HUES64 (cell line): ENCODE data around the gene ADRM1.

Source experiments
- H3K27ac ChIP-seq: 2 replicates; pipeline ENCODE4 v1.7.0; 2013; ENCODE audit warnings: low read depth, low read length, inconsistent platforms
- H3K27me3 ChIP-seq: 2 replicates; pipeline ENCODE4 v1.6.1; 2013; ENCODE audit warnings: mild to moderate bottlenecking, low read length; ENCODE audit not compliant: insufficient read depth
- H3K36me3 ChIP-seq: 2 replicates; pipeline ENCODE4 v1.6.1; 2013; ENCODE audit warnings: mild to moderate bottlenecking, low read length; ENCODE audit not compliant: insufficient read depth
- H3K4me1 ChIP-seq: 2 replicates; pipeline ENCODE4 v1.6.1; 2013; ENCODE audit warnings: mild to moderate bottlenecking, low read length, moderate library complexity; ENCODE audit not compliant: insufficient read depth
- H3K4me3 ChIP-seq: 2 replicates; pipeline ENCODE4 v1.5.1; 2013; ENCODE audit warnings: mild to moderate bottlenecking, low read length, moderate library complexity
- H3K9ac ChIP-seq: 2 replicates; pipeline ENCODE4 v1.6.1; 2013; ENCODE audit warnings: mild to moderate bottlenecking, low read depth, low read length
- H3K9me3 ChIP-seq: 2 replicates; pipeline ENCODE4 v1.6.1; 2013; ENCODE audit warnings: low read depth, low read length; ENCODE audit not compliant: insufficient read depth
- WGBS: fragments of 150-250, 120-280 bp; methylation state at CpG from one replicate; pipeline ENCODE4 v1.1.7; 2013; ENCODE audit warnings: missing lambda C conversion rate; 5-methylcytosine and 5-hydroxymethylcytosine counted together

ADRM1 gene

DNA sequence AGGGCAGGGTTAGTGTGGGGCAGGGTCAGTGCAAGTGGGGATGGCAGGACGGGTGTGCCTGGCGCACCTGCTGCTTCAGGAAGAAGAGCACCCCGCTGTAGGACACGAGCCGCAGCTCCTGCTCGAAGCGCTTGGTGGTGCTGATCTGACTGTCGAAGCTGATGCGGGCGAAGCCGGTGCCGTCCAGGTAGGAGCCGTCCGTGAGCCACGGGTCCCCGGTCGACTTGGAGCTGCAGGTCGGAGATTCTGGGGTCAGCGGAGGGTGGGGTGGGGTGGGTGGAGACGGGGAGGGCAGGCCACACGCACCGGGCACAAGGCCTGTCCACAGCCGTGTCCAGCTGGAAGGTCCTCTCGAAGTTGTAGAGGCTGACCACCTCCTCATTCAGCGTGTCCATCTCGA, 10.2 kb downstream of the ADRM1 start:
- Histone ChIP-seq H3K4me3 (no peak overlapping the region), H3K9me3 (no peaks in the 10 kb centered on the region; the same call in 1 of the 2 replicates), H3K36me3 (peaks cover 94% of the 10 kb centered on the region), H3K4me1 (no peaks in the 10 kb centered on the region), H3K27ac (no peak overlapping the region), H3K27me3 (no peaks in the 10 kb centered on the region), H3K9ac (no peak overlapping the region)
- 96% methylated on average over 26 of the region's 26 CpGs for WGBS

DNA sequence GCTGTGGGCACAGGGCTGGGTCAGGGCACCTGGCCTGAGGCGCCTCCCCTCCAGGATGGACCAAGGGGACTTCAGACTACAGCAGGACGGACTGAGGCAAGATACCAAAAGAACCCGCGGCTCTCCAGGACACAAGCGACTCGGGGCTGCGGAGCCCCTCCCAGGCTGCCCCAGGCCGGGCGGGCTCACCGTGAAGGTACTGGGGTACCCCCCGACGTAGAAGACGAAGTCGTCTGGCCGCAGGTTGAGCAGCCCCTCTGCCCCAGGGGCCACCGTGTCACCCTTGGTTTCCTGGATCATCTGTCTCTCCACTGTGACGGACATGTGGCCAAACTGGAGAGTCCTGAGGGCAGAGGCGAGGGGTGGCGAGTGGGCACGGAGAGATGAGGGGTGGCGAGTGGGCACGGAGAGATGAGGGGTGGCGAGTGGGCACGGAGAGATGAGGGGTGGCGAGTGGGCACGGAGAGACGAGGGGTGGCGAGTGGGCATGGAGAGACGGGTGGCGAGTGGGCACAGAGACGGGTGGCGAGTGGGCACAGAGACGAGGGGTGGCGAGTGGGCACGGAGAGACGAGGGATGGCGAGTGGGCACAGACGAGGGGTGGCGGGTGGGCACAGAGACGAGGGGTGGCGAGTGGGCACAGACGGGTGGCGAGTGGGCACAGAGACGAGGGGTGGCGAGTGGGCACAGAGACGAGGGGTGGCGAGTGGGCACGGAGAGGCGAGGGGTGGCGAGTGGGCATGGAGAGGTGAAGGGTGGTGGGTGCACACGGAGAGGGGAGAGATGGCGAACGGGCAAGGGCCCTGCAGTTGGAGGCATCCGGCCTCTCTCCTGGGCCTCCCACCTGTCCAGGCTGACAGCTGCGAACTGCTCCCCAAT, 10.9 kb downstream of the ADRM1 start:
- H3K27ac ChIP-seq: no peak overlapping the region
- no peak overlapping the region for H3K9ac ChIP-seq
- H3K36me3 ChIP-seq: peaks cover 92% of the 10 kb centered on the region

DNA sequence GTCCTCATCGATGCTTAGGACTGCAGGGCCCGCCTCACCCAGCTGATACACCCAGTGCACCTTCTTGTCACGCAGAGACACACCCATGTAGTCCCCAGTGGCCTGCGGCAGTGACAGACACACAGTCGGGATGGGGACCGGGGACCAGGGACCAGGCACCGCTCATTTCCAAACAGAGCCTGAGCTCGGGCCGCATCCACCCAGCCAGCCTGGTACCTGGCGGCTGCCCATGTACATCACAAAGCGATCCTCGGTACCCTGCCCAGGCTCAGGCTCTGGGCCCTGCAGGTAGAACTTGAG, 11.5 kb downstream of the ADRM1 start:
- Histone ChIP-seq H3K27me3 (no peaks in the 10 kb centered on the region), H3K4me1 (no peaks in the 10 kb centered on the region), H3K4me3 (no peak overlapping the region), H3K27ac (no peak overlapping the region), H3K36me3 (peaks cover 92% of the 10 kb centered on the region), H3K9me3 (no peaks in the 10 kb centered on the region; the same call in 1 of the 2 replicates), H3K9ac (no peak overlapping the region)
- 96% methylated on average over 12 of the region's 12 CpGs for WGBS

More for the DNA sequence above, 10.9 kb downstream of the ADRM1 start:
- H3K27me3 ChIP-seq: no peaks in the 10 kb centered on the region
- 96% methylated on average over 55 of the region's 55 CpGs for WGBS
- no peak overlapping the region for H3K4me3 ChIP-seq
- no peaks in the 10 kb centered on the region for H3K4me1 ChIP-seq
- H3K9me3 ChIP-seq: no peaks in the 10 kb centered on the region; the same call in 1 of the 2 replicates

DNA sequence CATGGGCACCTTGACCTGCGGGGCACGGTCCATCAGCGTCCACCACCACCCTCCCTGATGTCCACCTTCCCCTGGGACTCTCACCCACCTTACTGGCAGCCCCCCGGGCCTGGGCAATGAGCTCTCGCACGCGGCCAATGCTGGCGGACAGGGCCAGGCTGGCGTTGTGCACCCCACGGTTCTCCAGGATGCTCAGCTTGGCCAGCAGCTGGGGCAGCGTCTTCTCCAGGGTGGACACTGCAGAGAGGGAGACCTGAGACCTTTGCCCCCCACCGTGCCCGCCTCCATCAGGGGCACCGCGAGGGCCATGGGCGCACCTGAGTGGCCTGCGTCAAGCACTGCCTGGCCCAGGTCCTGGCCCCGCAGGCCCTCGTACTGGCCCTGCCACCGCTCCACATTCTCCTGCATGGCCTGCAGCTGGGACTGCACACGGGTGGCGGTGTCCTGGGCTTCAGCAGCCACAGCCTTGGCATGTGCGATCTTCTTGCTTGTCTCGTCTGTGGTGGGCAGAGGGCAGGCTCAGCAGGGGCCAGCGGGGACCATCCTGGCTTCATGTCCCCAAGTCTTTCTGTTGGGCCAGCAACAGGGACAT, 12.0 kb downstream of the ADRM1 start:
- no peaks in the 10 kb centered on the region for H3K4me1 ChIP-seq
- H3K9ac ChIP-seq: no peak overlapping the region
- no peak overlapping the region for H3K27ac ChIP-seq
- no peaks in the 10 kb centered on the region for H3K27me3 ChIP-seq
- no peak overlapping the region for H3K4me3 ChIP-seq
- H3K9me3 ChIP-seq: no peaks in the 10 kb centered on the region; the same call in 1 of the 2 replicates
- 96% methylated on average over 25 of the region's 25 CpGs for WGBS
- H3K36me3 ChIP-seq: peaks cover 94% of the 10 kb centered on the region

DNA sequence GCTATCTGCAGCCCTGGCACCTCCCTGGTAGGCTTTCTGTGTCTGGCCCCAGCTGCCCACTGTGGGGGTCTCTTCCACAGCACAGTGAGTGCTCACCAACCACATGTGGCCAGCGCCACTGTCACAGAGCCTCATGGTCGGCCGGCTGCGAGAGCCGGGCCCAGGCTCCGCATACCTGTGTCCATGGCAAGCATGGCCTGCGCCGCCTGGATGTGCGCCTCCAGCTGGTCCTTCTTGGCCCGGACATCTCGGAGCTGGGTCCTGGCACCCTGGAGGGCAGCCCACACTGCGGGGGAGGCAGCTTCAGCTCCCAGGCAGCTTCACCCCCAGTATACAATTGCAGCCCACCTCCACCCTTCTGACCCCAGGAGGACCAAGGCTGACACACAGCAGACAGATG, 13.0 kb downstream of the ADRM1 start:
- WGBS: 95% methylated on average over 12 of the region's 12 CpGs
- Histone ChIP-seq H3K9ac (no peak overlapping the region), H3K4me1 (no peaks in the 10 kb centered on the region), H3K4me3 (no peak overlapping the region), H3K27ac (no peak overlapping the region), H3K27me3 (no peaks in the 10 kb centered on the region), H3K36me3 (peaks cover 93% of the 10 kb centered on the region), H3K9me3 (no peaks in the 10 kb centered on the region; the same call in 1 of the 2 replicates)

DNA sequence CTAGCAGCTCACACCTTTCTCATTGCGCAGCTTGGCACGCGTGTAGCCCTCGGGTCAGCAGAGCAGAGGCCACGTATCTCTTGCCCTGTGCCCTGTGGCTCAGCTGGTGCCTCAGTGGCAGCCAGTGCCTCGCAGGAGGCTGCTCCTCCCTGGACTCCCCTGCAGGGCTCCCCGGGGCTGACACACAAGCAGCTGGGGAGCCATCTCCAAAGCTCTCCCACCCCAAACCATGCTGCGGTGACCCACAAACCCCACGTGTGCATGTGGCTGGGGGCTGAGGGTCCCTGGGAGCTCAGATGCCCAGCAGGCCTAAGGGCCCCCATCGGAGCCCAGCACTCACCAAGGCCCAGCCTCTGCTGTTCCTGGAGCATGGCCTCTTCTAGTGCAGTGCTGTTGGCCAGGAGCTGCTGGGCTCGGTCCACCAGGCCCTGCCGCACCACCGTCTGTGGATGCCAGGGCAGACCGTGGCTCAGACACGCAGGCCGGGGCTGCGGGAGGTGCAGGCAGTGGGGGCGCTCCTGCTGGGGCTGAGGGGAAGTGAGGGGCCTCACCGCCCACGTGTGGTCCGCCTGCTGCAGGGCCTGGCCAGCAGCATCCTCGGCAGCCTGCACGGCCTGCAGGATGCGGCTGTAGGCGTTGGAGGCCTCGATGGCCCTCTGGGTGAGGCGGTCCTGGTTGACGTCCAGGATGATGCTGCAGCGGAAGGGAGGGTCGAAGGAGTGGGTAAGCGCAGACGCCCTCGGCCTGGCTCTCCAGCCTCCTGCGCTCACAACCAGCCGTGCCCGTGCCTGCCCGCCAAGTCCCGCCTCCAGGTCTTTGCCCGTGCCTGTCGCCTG, 13.8 kb downstream of the ADRM1 start:
- Histone ChIP-seq H3K27ac (no peak overlapping the region), H3K27me3 (no peaks in the 10 kb centered on the region), H3K4me1 (no peaks in the 10 kb centered on the region), H3K9me3 (no peaks in the 10 kb centered on the region; the same call in 1 of the 2 replicates), H3K36me3 (peaks cover 86% of the 10 kb centered on the region), H3K4me3 (no peak overlapping the region), H3K9ac (no peak overlapping the region)
- 95% methylated on average over 40 of the region's 40 CpGs for WGBS

DNA sequence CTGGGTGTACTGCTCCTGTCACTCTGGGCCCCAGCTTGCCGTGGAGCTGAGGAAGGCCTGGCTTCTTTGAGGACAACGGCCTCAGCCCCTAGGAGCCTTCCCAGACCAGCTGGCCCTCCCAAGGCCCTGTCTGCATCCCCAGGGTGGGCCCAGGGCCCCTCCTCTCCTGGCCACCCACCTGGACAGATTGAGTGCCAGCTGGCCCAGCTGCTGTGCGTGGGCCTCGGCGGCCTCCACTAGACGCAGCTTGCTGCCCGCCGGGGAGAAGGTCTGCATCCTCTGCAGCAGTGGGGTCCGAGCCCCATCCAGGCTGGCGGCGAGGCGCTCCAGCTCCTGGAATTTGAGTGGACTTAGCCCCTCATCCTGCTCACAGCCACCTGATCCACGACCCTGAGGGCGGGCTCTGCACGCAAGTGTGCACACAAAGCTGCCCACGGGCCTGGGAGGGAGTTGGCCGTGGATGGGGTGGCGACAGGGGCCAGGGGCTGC, 14.4 kb downstream of the ADRM1 start:
- H3K4me1 ChIP-seq: no peaks in the 10 kb centered on the region
- no peak overlapping the region for H3K9ac ChIP-seq
- H3K36me3 ChIP-seq: peaks cover 86% of the 10 kb centered on the region
- H3K27me3 ChIP-seq: no peaks in the 10 kb centered on the region
- WGBS: 90% methylated on average over 18 of the region's 18 CpGs
- H3K27ac ChIP-seq: no peak overlapping the region
- H3K4me3 ChIP-seq: no peak overlapping the region
- H3K9me3 ChIP-seq: no peaks in the 10 kb centered on the region; the same call in 1 of the 2 replicates

DNA sequence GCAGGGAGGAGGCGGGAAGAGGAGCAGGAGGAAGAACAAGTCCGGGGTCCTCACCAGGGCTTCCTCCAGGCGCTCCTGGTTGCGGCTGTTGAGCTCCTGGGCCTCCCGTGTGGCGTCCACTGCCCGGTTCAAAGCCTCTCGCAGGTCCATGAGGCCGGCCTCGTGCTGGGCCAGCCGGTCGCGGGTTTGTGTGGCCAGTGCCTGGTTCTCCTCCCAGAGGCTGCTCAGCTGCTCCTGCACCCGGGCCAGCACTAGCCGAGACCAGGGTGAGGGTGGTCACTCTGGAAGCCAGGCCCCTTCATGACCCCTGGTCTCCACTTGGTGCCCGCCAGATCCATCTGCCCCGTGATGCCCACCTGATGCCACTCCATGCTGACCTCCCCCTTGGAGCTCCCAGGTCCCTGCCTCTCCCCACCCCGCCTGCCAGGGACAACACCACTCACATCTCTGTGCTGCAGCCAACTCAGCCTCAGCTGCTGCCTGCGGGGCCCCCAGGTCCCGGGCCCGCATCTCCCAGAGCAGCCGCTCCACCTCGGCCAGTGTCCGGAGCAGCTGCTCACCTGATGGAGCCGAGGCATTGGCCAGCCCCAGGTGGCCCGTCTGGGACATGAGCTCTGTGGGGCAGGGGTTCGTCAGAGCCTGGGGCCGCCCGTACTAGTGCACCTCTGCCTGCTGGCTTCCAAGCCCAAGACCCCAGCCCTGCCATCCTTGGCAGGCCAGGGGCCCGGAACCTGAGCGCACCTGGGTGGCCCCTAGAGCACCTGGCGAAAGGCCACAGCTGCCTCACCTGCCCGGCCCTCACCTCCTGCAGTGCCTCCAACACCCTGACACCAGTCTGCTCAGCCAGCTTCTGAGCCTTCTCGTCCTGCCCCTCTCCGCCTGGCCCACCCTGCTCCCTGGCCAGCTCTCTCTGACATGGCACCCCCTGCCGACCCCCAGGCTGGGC, 15.9 kb downstream of the ADRM1 start:
- Histone ChIP-seq H3K4me3 (no peak overlapping the region), H3K9me3 (no peaks in the 10 kb centered on the region; the same call in 1 of the 2 replicates), H3K27ac (no peak overlapping the region), H3K9ac (no peak overlapping the region), H3K27me3 (no peaks in the 10 kb centered on the region), H3K4me1 (no peaks in the 10 kb centered on the region), H3K36me3 (peaks cover 79% of the 10 kb centered on the region)
- 94% methylated on average over 36 of the region's 36 CpGs for WGBS

DNA sequence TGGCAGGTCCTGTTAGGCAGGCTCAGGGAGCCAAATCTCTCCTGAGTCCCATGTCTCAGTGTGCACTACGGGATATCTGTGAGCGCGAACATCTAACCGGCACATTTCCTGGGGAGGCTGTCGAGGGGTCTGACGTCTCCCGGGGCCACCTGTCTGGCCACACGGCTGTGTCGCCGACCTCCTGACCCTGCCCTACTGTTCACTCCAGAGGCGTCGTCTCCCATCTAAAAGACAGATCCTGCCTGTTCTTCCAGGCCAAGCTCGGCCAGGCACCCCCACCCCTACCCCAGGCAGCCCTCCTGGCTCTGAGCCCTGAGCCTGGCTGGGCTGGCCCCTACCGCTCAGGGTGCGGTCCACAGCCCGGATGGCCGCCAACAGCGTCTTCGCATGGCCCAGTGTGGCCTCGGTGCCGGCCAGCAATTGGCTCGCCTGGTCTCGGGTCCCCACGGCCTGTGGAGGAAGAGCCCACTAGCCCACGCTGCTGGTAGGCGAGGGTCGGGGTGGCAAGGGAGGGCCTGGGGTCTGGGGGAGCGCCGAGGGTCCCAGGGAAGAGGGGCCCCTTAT, 16.6 kb downstream of the ADRM1 start:
- no peak overlapping the region for H3K27ac ChIP-seq
- peaks cover 80% of the 10 kb centered on the region for H3K36me3 ChIP-seq
- H3K27me3 ChIP-seq: no peaks in the 10 kb centered on the region
- H3K4me1 ChIP-seq: no peaks in the 10 kb centered on the region
- no peaks in the 10 kb centered on the region; the same call in 1 of the 2 replicates for H3K9me3 ChIP-seq
- no peak overlapping the region for H3K4me3 ChIP-seq
- 93% methylated on average over 27 of the region's 29 CpGs for WGBS
- H3K9ac ChIP-seq: no peak overlapping the region
